A673 (cell line): ENCODE results near the gene TCF12. TPM values are rescaled to one million over a fixed set of nuclear protein-coding genes. Genes with fewer than 3 reads are reported as not detected.

Experiments
- BruUV-seq: library from RNA; stranded (reverse); fragments of 400-500 nt; replicated peaks from 2 replicates; lab custom pipeline; 2021; lab: Mats Ljungman, UMichigan
- CTCF ChIA-PET: fragments of 300-600 bp; sonication (Branson Sonifier 250); formaldehyde crosslinking; loops from one replicate; lab custom pipeline; 2022; ENCODE audit warnings: antibody characterized with exemption; lab: Charles Lee
- POLR2A ChIA-PET: fragments of 300-600 bp; sonication (Branson Sonifier 250); formaldehyde crosslinking; loops from one replicate; lab custom pipeline; 2022; ENCODE audit warnings: antibody characterized with exemption; ENCODE audit not compliant: low non-redundant PET; lab: Charles Lee
- DNase-seq: peaks from one replicate; pipeline ENCODE4 v3.0.0-alpha.2; 2015; ENCODE audit warnings: low spot score
- H3K27ac ChIP-seq: fragments of 200-600 bp; sonication (generic); 2 replicates; pipeline ENCODE4 v1.5.1; 2016; ENCODE audit warnings: mixed run types, low read depth, mild to moderate bottlenecking, mixed read lengths, antibody characterized with exemption, low read length; ENCODE audit not compliant: poor library complexity, severe bottlenecking
- H3K27me3 ChIP-seq: fragments of 200-600 bp; sonication (generic); replicated peaks from 2 replicates; pipeline ENCODE4 v1.6.1; 2017; ENCODE audit warnings: mixed run types, low read depth, mild to moderate bottlenecking, mixed read lengths, antibody characterized with exemption, low read length; ENCODE audit not compliant: insufficient read depth, poor library complexity
- H3K36me3 ChIP-seq: fragments of 200-600 bp; sonication (generic); 2 replicates; pipeline ENCODE4 v1.6.1; 2016; ENCODE audit warnings: mixed run types, mild to moderate bottlenecking, mixed read lengths, antibody characterized with exemption, low read length; ENCODE audit not compliant: insufficient read depth, poor library complexity, severe bottlenecking
- H3K4me1 ChIP-seq: fragments of 200-600 bp; sonication (generic); 2 replicates; pipeline ENCODE4 v1.6.1; 2017; ENCODE audit warnings: mixed run types, mild to moderate bottlenecking, mixed read lengths, antibody characterized with exemption, low read length; ENCODE audit not compliant: insufficient read depth, poor library complexity, severe bottlenecking
- H3K4me3 ChIP-seq: fragments of 200-600 bp; sonication (generic); 2 replicates; pipeline ENCODE4 v1.5.1; 2016; ENCODE audit warnings: low read depth, mixed run types, mild to moderate bottlenecking, mixed read lengths, low read length; ENCODE audit not compliant: poor library complexity, severe bottlenecking
- H3K9me3 ChIP-seq: fragments of 200-600 bp; sonication (generic); 2 replicates; pipeline ENCODE4 v1.6.1; 2016; ENCODE audit warnings: mixed run types, low read depth, mild to moderate bottlenecking, mixed read lengths, antibody characterized with exemption, low read length; ENCODE audit not compliant: poor library complexity, severe bottlenecking
- CTCF ChIP-seq: fragments of 300-800, 200-600 bp; sonication (generic); conservative IDR thresholded peaks from 2 replicates; pipeline ENCODE4 v1.5.1; 2017; ENCODE audit warnings: low read depth, mild to moderate bottlenecking, antibody characterized with exemption, low read length, moderate library complexity, mixed read lengths
- EZH2 ChIP-seq: fragments of 200-600 bp; sonication (generic); IDR thresholded peaks from 2 replicates; pipeline ENCODE4 v1.6.1; 2017; ENCODE audit warnings: borderline replicate concordance, low read depth, mild to moderate bottlenecking, mixed read lengths, antibody characterized with exemption, low read length; ENCODE audit not compliant: poor library complexity, severe bottlenecking
- intact Hi-C: fragments of 100-400 bp; cut with micrococcal nuclease; formaldehyde crosslinking; loops from one replicate; pipeline ENCODE4 v1.10.0; 2022; ENCODE audit not compliant: unreplicated experiment
- total RNA-seq: library from RNA; stranded (reverse); gene quantifications from 2 replicates; pipeline ENCODE4 v1.2.3, GENCODE V29; 2021

The TCF12 gene
- total RNA-seq, 1 experiment from 2014 or later, result 351 TPM

DNA sequence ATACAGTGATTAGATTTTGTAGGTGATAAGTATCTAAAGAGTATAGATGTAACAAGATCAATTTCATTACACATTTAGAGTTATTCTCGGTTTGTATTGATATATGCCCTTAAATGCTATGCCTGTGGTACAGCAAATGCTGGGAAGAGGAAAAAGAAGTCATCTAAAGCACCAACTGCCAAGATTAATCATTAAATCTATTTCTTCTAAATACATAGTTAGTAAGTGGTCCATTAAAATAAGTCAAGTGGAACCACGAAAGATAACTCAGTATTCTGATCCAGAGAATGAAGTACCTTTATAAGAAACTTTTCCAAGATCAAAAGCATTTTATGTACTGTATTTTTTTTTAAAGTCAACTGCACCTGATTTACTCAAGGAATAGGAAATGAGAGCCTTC, 315.7 kb downstream of the TCF12 start:
- TF ChIP-seq CTCF (no peak), EZH2 (no peak)
- Histone ChIP-seq H3K9me3 (no peaks in the 10 kb centered on the region), H3K27me3 (no peaks in the 10 kb centered on the region), H3K27ac (no peak overlapping the region), H3K36me3 (peaks cover 44% of the 10 kb centered on the region), H3K4me3 (no peak overlapping the region), H3K4me1 (peaks cover 84% of the 10 kb centered on the region)
- POLR2A ChIA-PET, result no interaction called here
- no TSS peak for BruUV-seq
- CTCF ChIA-PET, result no interaction called here
- intact Hi-C loops, result no loop called here
- no peak for DNase-seq

DNA sequence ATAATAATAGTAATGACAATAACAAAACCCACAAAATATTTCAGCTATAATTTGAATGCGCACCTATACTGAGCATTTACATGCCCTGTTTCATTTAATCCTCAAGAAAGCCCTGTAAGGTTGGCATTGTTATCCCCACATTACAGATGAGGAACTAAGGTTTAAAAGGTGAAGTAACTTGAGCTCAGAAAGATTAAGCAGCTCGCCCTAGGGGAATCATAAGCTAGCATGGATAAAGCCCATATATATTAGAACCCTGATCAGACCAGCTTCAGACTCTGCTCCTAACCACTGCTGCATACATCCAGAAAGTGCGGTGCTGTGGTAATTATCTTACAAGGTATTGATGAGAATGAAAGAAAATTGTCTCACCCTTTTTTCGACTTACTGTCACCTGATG, 316.7 kb downstream of the TCF12 start:
- Histone ChIP-seq H3K4me1 (peaks cover 73% of the 10 kb centered on the region), H3K27me3 (no peaks in the 10 kb centered on the region), H3K27ac (peak overlapping the region; percentile 28), H3K4me3 (no peak overlapping the region), H3K9me3 (no peaks in the 10 kb centered on the region), H3K36me3 (peaks cover 47% of the 10 kb centered on the region)
- ChIA-PET CTCF (no interaction called here), POLR2A (interaction anchor here (0.5 kb wide), 1 partner anchor 718 kb away, joined by 4 read pairs; no protein-coding TSS in a partner anchor)
- DNase-seq, result no peak
- BruUV-seq, result TSS peak; percentile 1
- TF ChIP-seq CTCF (no peak), EZH2 (no peak)
- intact Hi-C loops, result no loop called here

DNA sequence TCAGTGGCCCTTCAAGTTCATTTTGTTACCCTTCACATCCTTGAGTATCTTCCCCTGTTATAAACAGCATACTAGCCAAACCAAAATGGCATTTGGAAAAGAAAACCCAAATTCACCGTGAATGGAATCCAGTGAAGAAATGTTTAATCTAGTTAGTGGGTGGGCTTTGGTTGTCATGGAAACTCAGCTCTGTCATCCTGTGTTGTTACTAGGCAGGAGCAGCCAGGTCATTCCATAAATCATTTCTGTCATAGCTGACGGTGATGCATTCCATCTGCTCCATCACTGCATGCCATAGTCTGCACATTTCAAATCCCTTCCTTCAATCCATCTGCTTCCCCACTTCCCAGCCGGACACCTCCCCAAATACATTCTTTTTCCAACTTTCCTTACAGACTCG, 317.4 kb downstream of the TCF12 start:
- POLR2A ChIA-PET, result no interaction called here
- H3K27ac ChIP-seq, result peak overlapping the region; percentile 55

More for the DNA sequence above, 317.4 kb downstream of the TCF12 start:
- Histone ChIP-seq H3K27me3 (no peaks in the 10 kb centered on the region), H3K9me3 (no peaks in the 10 kb centered on the region), H3K4me1 (peaks cover 66% of the 10 kb centered on the region), H3K36me3 (peaks cover 54% of the 10 kb centered on the region), H3K4me3 (peak overlapping the region; percentile 11)
- intact Hi-C loops, result no loop called here
- peak; percentile 86 for DNase-seq
- no TSS peak for BruUV-seq
- no peak for TF ChIP-seq EZH2
- no peak for TF ChIP-seq CTCF
- CTCF ChIA-PET, result no interaction called here
